ENCODE results near the gene CCR7.

Gene CCR7, protein sequence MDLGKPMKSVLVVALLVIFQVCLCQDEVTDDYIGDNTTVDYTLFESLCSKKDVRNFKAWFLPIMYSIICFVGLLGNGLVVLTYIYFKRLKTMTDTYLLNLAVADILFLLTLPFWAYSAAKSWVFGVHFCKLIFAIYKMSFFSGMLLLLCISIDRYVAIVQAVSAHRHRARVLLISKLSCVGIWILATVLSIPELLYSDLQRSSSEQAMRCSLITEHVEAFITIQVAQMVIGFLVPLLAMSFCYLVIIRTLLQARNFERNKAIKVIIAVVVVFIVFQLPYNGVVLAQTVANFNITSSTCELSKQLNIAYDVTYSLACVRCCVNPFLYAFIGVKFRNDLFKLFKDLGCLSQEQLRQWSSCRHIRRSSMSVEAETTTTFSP

DNA sequence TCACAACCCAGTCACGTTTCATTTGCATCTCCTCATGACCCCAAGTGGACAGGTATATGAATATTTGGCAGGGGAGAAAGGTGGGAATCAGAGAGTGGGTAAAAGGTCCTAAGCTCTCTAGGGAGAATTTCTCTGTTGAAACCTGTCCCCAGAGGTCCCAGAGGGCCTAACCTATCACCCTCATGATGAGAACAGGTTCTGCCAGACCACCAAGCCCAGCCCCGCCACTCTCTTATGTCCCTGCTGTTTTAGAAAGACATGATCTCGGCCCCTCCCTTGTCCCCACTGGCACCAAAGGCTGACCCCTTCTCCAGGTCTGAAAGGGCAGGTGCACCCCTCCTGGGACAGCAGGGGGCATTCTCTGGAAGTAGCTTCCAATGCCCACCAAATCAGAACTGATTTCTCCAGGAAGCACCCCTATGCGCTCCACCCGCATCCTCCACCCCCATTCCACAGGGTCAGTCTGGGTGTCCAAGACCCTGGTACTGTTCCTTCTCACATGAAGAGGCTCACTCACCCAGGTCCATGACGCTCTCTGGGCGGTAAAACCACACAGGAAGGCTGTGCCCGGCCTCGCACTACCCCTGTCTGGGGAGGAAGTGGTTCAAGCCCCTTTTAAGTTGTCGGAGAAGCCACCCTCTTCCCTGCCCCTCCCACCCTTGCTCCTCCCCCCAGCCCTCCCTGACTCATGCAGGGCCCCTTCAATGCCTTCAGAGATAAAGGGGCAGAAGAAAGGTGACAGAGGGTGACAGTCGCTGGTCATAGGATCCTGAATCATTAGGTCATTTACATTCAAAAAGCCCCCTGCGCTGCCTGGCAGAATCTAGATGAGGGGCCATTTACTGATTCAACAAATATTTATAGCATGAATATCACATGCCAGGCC lies at the start of gene CCR7:
Gene CCR7, minus strand, starts transcription at position 590 of the 886 bp plus-strand sequence. Its CDS starts 63 bp downstream, at position 527.
- no peak for DNase-seq

- DNase-seq: no peak
These were observed 49.3 kb upstream of the CCR7 start for GRCh38 chr17:40614431-40615067.

- no peak for DNase-seq
These were observed 48.3 kb upstream of the CCR7 start for GRCh38 chr17:40613467-40614154.

GRCh38 chr17:40612599-40613244 lies 47.5 kb upstream of the CCR7 start:
- no peak for DNase-seq

- DNase-seq: no peak
These were observed 46.7 kb upstream of the CCR7 start for GRCh38 chr17:40611840-40612474.

DNA sequence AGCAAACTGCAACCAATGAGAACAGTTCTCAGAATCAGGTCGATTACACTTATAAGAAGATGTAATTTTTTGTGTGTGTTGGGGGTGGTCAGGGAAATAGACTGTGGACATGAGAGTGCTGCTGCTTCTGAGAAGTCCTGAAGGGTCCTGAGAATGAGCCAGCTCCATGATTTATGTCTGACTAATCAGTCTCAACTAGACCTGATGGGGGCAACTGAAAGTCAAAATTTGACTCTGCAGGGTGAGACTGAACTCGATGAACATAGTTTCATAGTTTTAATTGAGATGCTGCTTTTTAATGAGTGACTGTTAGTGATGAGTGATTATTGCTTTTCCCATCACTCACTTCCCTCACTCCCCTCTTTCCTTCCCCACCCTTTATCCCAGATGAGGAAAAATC lies 45.1 kb upstream of the CCR7 start:
- no peak for DNase-seq

- DNase-seq: no peak
These were observed 42.8 kb upstream of the CCR7 start for GRCh38 chr17:40608061-40608581.

GRCh38 chr17:40607641-40608040 lies 42.4 kb upstream of the CCR7 start:
- no peak for DNase-seq

GRCh38 chr17:40606548-40607353 lies 41.5 kb upstream of the CCR7 start:
- DNase-seq: no peak

- DNase-seq: no peak
These were observed 40.0 kb upstream of the CCR7 start for GRCh38 chr17:40605306-40605705.

DNA sequence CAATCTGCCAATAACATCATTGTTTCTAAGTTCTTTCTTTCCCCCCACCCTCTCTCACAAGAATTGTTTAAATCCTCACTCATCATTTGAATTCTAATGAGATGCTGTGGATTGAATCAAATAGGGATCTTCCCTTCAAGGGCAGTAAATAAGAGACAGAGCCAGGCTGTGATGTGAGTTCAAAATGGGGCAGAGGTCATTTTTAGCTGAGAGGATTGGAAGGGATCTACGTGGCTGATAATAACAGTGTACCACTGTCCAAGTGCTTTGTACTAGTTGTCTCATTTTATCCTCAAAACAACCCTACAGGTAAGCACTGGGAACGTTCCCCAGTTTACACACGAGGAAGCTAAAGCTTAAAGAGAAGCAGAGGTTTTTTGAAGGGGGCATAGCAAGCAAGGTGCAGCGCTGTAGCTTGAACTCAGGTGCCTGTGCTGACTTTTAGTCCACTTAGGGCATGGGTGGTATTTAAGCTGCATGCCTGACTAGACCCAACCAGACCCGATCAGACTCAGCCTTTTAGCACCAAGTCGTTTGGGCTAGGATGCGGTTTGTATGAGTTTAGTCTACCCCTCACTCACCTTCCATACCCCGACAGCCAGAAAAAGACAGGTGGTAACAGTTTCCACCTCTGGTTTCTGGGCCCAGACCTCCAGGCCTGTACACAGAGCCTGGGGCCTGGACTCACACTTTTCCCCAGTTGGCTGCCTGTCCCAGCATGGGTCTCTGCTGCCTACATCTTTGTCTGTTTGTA lies 39.2 kb upstream of the CCR7 start:
- DNase-seq: no peak

DNA sequence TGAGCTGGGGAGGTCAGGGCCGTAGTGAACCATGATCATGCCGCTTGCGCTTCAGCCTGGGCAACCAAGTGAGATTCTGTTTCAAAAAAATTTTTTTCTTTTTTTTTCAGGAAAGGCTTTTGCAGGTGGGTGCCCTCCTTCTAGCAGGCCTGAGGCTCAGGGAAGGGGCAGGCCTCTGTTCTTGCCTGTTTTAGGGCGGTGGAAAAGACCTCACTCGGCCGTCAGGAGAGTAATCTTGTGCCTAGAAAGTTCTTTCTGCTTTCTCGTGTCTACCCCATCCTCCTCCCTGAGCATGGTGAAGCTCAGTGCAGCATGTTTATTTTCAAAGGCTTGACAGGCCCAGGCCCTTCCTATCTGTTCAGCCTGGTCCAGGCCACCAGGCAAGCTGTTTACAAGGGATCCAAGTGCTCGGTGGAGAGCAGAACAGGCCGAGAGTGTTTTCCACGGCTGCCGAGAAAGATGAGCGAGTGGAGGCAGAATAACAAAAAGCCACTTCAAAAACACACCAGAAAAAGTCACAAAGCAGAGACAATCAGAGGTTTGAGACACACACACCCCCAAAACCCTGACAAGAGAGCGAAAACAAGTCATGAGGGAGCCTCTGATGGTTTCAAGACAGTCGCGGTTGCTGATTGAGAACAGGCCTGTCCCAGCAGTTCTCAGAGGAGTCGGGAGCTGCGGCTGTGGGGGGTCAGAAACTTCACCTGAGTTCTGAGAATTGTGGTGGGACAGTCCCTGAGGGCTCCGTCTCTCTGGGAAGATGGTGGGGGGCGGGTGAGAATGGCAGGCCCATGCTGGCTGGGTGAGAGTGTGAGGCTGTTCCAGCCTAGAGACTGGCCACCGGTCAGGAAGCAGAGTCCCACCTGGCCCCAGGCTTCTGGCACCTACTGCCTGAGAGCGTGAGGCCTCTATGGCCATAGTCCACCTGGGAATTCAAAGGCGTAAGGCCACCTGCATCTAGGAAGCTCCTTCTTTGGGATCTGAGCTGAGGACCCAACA lies 37.5 kb upstream of the CCR7 start:
- no peak for DNase-seq

DNA sequence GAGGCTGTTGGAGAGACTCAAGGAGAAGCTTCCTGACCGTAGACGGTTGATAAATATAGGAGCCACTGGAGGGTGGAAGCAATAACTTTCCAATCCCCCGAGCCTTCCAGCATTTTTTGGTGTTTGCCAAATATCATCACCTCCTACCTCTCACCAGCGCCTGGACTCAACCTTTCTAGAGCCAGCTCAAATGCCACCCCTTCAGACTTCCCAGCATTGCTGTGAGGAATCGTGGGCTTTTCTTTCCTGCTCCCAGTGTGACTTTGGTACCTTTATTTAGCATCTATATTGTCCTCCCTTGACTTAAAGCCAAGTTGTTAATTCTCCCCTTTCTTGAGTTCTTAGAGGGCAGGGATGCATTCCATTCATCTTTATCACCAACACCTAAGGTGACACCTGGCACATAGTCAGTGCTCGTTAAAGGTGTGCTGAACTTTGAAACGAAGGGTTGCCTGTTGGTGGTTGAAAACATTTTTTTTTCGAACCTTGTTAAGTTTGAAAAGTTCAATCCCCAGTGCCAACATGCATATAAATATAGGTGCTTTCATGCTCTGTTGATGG lies 35.3 kb upstream of the CCR7 start:
- DNase-seq: no peak

- DNase-seq: no peak
These were observed 34.1 kb upstream of the CCR7 start for GRCh38 chr17:40599468-40599763.

DNA sequence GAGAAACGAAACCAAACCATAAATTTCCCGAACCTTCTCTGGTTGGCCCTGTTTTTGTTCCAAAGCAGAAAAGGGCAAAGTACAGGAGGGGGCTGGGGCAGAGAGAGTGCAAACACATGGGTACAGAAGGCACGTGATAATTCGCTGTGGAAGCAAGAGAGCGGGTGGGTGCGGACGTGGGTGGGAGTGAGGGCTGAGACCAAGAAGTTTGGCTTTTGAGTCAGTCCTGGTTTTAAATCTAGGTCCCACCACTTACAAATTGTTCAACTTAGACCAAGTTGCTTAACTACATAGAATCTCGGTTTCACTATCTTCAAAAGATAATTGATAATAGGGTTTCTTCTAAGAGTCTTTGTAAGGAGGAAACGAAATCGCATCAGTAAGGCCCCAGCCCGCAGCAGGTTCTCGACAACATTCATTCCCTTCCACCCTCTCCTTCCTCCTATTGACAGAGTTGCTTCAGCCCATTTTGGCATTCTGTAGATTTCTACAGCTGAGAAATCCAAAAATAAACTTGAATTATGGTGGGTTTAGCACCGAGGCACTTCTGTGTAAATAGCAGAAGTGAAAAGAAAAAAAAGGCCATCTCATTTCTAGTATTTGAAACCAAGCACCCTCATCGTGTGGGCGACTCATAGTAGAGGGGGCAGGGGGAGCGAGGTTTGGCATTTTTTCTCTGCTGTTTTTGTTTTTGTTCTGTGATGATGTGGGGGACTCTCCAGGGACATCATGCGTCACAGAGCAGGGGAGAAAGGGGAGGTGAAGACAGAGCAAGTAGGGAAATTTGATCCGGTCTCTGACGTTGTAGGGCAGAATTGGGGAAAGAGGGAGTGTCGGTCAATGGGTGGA lies 33.6 kb upstream of the CCR7 start:
- DNase-seq: no peak

DNA sequence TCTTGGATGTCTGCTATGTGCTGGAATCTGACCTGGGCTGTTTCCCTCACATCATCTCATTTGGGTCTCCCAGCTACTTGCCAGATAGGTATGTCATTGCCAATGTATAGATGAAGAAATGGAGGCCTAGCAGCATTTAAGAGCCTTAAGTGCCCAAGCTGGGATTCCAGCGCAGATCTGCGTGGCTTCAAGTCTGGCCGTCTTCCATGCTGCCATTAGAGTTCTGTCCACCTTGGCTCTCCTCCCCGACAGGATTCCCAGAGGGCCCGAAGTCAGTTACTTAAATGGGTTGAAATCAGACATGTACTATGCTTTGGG lies 33.0 kb upstream of the CCR7 start:
- DNase-seq: no peak

DNA sequence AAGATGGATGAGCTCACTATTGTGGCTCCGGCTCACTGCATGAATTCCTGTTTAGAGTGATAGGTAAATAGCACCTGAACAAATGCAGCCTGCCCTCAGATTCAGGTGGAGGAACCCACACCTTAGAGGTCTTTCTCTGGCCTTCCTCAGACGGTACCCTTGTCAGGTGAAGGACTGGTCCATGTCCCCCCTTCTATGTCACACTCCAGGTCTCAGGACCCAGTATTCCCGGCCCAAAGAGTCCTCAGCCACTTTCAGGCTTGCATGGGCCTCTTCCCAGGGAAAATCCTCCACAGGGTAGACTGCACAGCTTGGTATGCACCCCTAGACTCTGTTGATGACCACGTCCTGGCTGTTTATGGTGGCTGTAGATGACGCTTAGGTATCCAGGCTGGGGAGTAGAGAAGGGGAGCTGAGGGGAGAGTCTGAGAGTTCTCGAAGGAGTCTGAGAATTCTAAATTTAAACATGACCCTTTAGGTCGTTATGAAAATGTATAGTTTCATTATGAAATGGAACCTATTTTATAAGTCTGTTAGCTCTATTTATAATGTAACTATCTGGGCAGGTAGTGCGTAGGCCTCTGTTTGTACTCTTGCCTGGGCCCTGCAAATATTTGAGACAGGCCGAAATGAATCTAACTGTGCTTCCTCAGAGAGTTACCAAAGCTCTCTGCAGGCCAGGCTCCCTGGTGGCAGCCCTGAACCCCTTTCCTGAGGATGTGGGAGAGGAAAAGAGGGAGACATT lies 32.5 kb upstream of the CCR7 start:
- DNase-seq: no peak

Measured in HCEC 1CT (cell line).